GM19099 (cell line): Measurements from ENCODE around the gene FPR2.

Experiments used
- POLR2A ChIP-seq: IDR thresholded peaks from 3 replicates; pipeline ENCODE4 v1.6.1; 2011; ENCODE audit warnings: low read depth; ENCODE audit not compliant: insufficient read length; ENCODE audit errors: extremely low read depth

FPR2 gene

GRCh38 chr19:51735759-51736449, 25.1 kb upstream of the FPR2 start:
- no peak for TF ChIP-seq POLR2A

GRCh38 chr19:51737389-51737788, 23.6 kb upstream of the FPR2 start:
- TF ChIP-seq POLR2A, result no peak

GRCh38 chr19:51737924-51738323, 23.1 kb upstream of the FPR2 start:
- TF ChIP-seq POLR2A, result no peak

- no peak for TF ChIP-seq POLR2A
These were observed 21.3 kb upstream of the FPR2 start for GRCh38 chr19:51739466-51740213.

GRCh38 chr19:51740356-51740755, 20.6 kb upstream of the FPR2 start:
- TF ChIP-seq POLR2A, result no peak

- no peak for TF ChIP-seq POLR2A
These were observed 18.2 kb upstream of the FPR2 start for GRCh38 chr19:51742789-51743188.

GRCh38 chr19:51743405-51743804, 17.6 kb upstream of the FPR2 start:
- TF ChIP-seq POLR2A, result no peak

- TF ChIP-seq POLR2A, result no peak
These were observed 14.2 kb upstream of the FPR2 start for GRCh38 chr19:51746731-51747130.

GRCh38 chr19:51749979-51750378, 11.0 kb upstream of the FPR2 start:
- no peak for TF ChIP-seq POLR2A

- no peak for TF ChIP-seq POLR2A
These were observed 10.4 kb upstream of the FPR2 start for GRCh38 chr19:51750400-51751094.

GRCh38 chr19:51751655-51752054, 9.3 kb upstream of the FPR2 start, which contains the start of gene FPR1:
Gene FPR1, minus strand, starts transcription at chr19:51751878. Its CDS starts 4,884 bp downstream, at chr19:51746994.
- TF ChIP-seq POLR2A, result no peak

GRCh38 chr19:51754109-51754508, 6.9 kb upstream of the FPR2 start:
- TF ChIP-seq POLR2A, result no peak

GRCh38 chr19:51754770-51755169, 6.2 kb upstream of the FPR2 start:
- no peak for TF ChIP-seq POLR2A

- no peak for TF ChIP-seq POLR2A
These were observed 5.4 kb upstream of the FPR2 start for GRCh38 chr19:51755571-51755970.

- TF ChIP-seq POLR2A, result no peak
These were observed 716 bp downstream of the FPR2 start for GRCh38 chr19:51761696-51762095.

- TF ChIP-seq POLR2A, result no peak
These were observed 4.1 kb downstream of the FPR2 start for GRCh38 chr19:51765086-51765485.
